ENCODE measurements around the gene AIG1.
"Not testable (repeated sequence)": the region's sequence is repeated elsewhere in the genome, so short reads cannot be mapped to it uniquely, and the experiment has no call there.

Gene AIG1

DNA sequence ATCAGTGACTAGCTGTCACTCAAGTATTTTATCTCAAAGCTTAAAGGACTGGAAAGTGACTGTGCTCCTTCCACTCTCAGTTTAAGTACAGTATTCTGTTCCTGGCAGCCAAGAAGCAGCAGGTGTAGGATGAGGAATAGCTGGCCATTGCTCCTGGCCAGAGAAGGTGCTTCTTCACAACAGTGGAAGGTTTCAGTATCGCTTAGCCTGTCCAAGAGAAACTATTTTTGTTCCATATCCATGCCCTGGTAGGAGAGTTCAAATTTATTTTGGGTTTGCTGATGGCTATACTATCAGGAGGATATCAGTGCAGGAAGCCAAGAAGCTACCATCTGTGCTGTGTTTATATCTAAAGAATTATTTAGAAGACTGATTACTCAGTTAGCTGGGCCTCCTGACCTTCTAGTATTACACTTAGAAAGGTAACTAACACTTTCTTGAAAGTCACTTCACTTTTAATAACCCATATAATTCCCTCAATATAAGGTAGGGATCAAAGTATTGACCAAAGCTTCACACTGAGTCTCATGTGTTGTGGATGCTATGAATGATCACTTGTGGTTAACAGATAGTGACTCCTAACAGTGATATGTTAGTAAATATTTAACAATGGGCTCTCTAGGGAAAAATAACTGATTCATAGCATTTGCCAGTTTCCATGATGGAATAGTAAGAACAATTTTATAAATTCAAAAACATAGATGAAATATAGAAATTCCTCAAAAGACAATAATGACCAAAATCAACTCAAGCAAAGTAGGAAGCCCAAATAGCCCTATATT lies 99.9 kb downstream of the AIG1 start:
- TF ChIP-seq, protein P1, sequence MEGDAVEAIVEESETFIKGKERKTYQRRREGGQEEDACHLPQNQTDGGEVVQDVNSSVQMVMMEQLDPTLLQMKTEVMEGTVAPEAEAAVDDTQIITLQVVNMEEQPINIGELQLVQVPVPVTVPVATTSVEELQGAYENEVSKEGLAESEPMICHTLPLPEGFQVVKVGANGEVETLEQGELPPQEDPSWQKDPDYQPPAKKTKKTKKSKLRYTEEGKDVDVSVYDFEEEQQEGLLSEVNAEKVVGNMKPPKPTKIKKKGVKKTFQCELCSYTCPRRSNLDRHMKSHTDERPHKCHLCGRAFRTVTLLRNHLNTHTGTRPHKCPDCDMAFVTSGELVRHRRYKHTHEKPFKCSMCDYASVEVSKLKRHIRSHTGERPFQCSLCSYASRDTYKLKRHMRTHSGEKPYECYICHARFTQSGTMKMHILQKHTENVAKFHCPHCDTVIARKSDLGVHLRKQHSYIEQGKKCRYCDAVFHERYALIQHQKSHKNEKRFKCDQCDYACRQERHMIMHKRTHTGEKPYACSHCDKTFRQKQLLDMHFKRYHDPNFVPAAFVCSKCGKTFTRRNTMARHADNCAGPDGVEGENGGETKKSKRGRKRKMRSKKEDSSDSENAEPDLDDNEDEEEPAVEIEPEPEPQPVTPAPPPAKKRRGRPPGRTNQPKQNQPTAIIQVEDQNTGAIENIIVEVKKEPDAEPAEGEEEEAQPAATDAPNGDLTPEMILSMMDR (IDR thresholded peaks at IDR 0.05; ENCODE audit: control insufficient read depth, insufficient read depth, low read depth, low read length, missing control alignments), result no peak
- no peak for DNase-seq (ENCODE audit: low read depth)
- no peak overlapping the region for H3K4me3 ChIP-seq (ENCODE audit: control insufficient read depth, low read depth, low read length)

DNA sequence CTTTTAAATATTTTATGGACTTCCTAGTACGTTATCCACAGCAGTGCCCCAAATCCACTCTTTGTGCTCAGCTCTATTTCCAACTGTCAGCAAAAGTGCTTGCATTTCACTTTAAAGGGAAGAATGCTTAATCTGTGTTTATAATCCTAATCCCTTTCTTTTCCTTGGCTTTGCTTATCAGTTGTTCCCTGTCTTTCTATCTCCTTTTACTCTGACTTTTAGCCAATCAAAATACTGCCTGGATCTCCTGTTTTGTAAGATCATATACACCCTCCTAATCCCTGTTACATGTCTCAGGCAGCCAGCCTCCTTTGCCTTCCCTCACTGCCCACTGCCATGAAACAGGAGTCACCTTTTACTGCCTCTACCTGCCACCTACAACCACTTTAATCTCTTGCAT lies 102.9 kb downstream of the AIG1 start:
- DNase-seq (ENCODE audit: low read depth), result no peak
- no peak overlapping the region for H3K4me3 ChIP-seq (ENCODE audit: control insufficient read depth, low read depth, low read length)
- TF ChIP-seq, protein P1 (IDR thresholded peaks at IDR 0.05; ENCODE audit: control insufficient read depth, insufficient read depth, low read depth, low read length, missing control alignments), result no peak

DNA sequence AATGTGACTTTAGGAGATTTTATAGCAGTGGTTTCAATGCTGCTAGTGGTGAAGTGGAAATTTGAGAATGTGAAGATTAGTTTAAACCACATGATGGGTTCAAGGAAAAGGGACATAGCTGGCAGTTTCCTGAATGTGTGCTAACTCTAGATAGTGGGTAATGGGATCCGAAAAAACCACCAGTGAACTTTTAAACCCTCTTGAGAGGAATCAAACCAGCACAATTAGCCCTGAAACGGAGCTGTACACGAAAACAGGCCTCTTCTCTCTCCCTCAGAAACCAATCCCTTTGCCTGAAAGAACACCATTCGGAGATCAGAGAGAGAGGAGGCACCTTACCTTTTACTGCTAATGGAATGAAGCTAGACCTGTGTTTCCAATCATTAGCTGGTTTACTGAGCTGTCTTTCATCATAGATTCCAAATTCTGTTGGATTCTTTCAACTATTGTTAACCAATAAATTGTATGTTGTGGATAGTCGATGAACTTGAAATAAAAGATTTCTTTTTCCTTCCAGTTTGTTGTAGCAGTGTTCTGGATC lies 103.9 kb downstream of the AIG1 start:
- DNase-seq (ENCODE audit: low read depth), result no peak
- TF ChIP-seq, protein P1 (IDR thresholded peaks at IDR 0.05; ENCODE audit: control insufficient read depth, insufficient read depth, low read depth, low read length, missing control alignments), result no peak
- H3K4me3 ChIP-seq (ENCODE audit: control insufficient read depth, low read depth, low read length), result no peak overlapping the region

DNA sequence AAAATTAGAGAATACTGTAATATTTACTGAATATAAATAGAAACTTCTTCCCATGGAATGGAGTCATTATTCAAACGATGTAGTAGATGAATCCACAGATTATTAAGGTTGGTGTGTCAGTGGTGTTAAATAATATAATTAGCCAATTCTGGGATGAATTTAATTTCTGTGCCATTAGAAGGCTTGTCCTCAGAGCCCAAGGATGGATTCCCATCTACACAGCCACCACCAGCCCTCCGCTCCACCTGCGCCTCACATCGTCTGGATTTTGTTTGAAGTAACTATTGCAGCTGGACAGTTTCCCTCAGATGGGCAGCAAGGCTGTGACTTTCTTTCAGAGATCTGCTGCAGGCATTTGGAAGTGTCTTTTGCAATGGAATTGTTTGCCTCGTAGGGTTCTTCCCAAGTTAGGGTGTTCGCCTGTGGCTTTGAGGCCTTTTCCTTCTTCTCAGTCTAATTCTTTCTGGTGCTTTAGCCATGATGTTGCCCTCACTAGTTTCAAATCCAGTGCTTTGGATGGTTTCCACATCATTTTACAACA lies 104.7 kb downstream of the AIG1 start:
- H3K4me3 ChIP-seq (ENCODE audit: control insufficient read depth, low read depth, low read length), result no peak overlapping the region
- DNase-seq (ENCODE audit: low read depth), result no peak
- TF ChIP-seq, protein P1 (IDR thresholded peaks at IDR 0.05; ENCODE audit: control insufficient read depth, insufficient read depth, low read depth, low read length, missing control alignments), result no peak

DNA sequence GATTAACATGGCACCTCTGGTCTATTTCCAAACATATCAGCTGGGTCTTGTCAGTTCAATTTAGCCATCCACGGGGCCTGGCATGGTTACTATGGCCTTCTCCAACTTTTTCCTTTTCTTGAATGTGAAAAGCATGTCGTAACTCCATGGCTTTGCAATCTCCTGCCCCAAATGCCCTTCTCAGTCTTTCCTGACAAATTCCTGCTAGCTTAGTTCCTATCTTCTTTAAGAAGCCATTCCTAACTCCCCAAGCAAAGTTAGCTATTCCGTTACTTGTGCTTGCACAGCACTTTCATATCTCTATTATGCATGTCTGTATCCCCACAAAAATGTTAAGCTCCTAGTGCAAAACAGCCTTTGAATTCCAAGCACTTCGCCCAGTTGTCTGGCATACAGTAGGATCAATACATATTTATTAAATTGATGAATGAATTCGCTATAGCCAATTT lies 105.6 kb downstream of the AIG1 start:
- TF ChIP-seq, protein P1 (IDR thresholded peaks at IDR 0.05; ENCODE audit: control insufficient read depth, insufficient read depth, low read depth, low read length, missing control alignments), result no peak
- DNase-seq (ENCODE audit: low read depth), result no peak
- no peak overlapping the region for H3K4me3 ChIP-seq (ENCODE audit: control insufficient read depth, low read depth, low read length)

DNA sequence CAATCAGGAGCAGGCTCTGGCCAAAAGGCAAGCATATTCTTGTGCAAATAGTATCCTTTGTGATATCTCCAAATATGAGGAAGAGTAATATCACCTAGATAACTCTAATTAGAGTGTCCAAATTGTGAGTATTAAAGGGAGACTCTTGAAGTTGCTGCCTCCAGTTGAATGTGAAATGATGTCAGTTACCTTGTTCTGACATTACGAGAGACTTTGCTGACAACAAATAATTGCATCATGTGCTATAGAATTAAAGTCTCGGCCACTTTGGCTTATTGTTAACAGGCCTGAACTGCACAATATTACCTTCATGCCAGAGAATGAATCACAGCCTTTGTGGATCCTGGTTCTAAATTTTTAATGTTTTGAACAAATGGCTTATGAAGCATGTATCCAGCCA lies 106.5 kb downstream of the AIG1 start:
- no peak for DNase-seq (ENCODE audit: low read depth)
- no peak overlapping the region for H3K4me3 ChIP-seq (ENCODE audit: control insufficient read depth, low read depth, low read length)
- TF ChIP-seq, protein P1 (IDR thresholded peaks at IDR 0.05; ENCODE audit: control insufficient read depth, insufficient read depth, low read depth, low read length, missing control alignments), result no peak

DNA sequence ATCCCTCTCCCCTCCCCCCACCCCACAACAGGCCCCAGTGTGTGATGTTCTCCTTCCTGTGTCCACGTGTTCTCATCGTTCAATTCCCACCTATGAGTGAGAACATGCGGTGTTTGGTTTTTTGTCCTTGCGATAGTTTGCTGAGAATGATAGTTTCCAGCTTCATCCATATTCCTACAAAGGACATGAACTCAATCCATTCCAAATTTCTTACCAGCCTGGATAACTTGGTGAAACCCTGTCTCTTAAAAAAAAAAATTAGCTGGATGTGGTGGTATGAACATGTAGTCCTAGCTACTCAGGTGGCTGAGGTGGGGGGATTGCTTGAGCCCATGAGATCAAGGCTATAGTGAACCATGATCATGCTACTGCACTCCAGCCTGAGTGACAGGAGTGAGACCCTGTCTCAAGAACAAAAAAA lies 107.7 kb downstream of the AIG1 start:
- DNase-seq (ENCODE audit: low read depth); H3K4me3 ChIP-seq (ENCODE audit: control insufficient read depth, low read depth, low read length): not testable (repeated sequence)
